GM21528 (cell line): ENCODE data around the gene CCL22.
A peak's percentile ranks its signal among the peaks of the same experiment; 100 is the strongest.

Source experiments
- ATAC-seq: cut with Tn5 transposase; IDR thresholded peaks from one replicate; pipeline ENCODE4 v1.9.1; 2021; ENCODE audit warnings: mild to moderate bottlenecking, moderate library complexity; ENCODE audit not compliant: unreplicated experiment, low FRiP score

CCL22 gene

GRCh38 chr16:57345666-57346204, 12.8 kb upstream of the CCL22 start:
- ATAC-seq: no peak

- no peak for ATAC-seq
These were observed 10.7 kb upstream of the CCL22 start for GRCh38 chr16:57347858-57348257.

GRCh38 chr16:57348327-57348726, 10.3 kb upstream of the CCL22 start:
- ATAC-seq: no peak

- ATAC-seq: peak; percentile 78
These were observed 9.2 kb upstream of the CCL22 start for GRCh38 chr16:57349212-57350031.

- no peak for ATAC-seq
These were observed 5.9 kb upstream of the CCL22 start for GRCh38 chr16:57352636-57353047.

- ATAC-seq: no peak
These were observed 4.3 kb upstream of the CCL22 start for GRCh38 chr16:57354311-57354710.

GRCh38 chr16:57355898-57356414, 2.6 kb upstream of the CCL22 start:
- ATAC-seq: no peak

- no peak for ATAC-seq
These were observed 2.0 kb upstream of the CCL22 start for GRCh38 chr16:57356547-57356946.

GRCh38 chr16:57357330-57358085, 1.1 kb upstream of the CCL22 start:
- ATAC-seq: no peak

- no peak for ATAC-seq
These were observed 530 bp upstream of the CCL22 start for GRCh38 chr16:57358086-57358420.

GRCh38 chr16:57360321-57360935, 1.8 kb downstream of the CCL22 start:
- no peak for ATAC-seq

GRCh38 chr16:57361404-57361803, 2.8 kb downstream of the CCL22 start:
- no peak for ATAC-seq

GRCh38 chr16:57364143-57364542, 5.6 kb downstream of the CCL22 start:
- ATAC-seq: no peak

- ATAC-seq: no peak
These were observed 8.0 kb downstream of the CCL22 start for GRCh38 chr16:57366544-57367040.

GRCh38 chr16:57367116-57367752, 8.7 kb downstream of the CCL22 start:
- ATAC-seq: no peak

- ATAC-seq: no peak
These were observed 13.2 kb downstream of the CCL22 start for GRCh38 chr16:57371494-57372371.

- ATAC-seq: no peak
These were observed 14.0 kb downstream of the CCL22 start, which contains the start of gene CX3CL1 for GRCh38 chr16:57372372-57373116. Gene CX3CL1, plus strand, starts transcription at chr16:57372490. Its CDS starts 79 bp downstream, at chr16:57372569.

GRCh38 chr16:57373117-57373947, 14.7 kb downstream of the CCL22 start:
- no peak for ATAC-seq
